Measurements from ENCODE around the gene TAS2R1. TPM values are rescaled to one million over a fixed set of nuclear protein-coding genes. Genes with fewer than 3 reads are reported as not detected.

The TAS2R1 gene, protein sequence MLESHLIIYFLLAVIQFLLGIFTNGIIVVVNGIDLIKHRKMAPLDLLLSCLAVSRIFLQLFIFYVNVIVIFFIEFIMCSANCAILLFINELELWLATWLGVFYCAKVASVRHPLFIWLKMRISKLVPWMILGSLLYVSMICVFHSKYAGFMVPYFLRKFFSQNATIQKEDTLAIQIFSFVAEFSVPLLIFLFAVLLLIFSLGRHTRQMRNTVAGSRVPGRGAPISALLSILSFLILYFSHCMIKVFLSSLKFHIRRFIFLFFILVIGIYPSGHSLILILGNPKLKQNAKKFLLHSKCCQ
- not detected in 2 replicates for total RNA-seq (2014; rRNA removed; shearing (Covaris generic))

DNA sequence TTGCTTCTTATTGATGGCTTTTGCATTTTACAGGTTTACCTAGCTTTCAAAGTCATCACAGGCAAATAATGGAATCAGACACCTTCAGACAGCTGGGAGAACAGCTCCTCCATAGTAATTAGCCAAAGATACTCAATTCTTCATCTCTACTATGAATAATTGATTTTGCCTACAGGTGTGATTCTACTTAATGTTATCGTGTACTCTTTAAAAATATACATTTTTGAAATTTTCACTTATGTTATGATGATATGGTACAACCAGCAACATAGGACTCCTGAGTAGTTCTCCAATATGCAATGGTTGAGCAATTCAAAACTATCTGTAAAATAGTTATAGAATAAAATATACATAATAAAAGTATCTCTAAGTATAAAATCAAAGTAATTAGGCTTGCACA is at the start of gene TAS2R1:
TAS2R1 (minus strand) TSS at position 101 of the 400 bp plus-strand sequence. CDS start 319 bp downstream, outside the sequence.
- DNase-seq (ENCODE audit: low read depth), result no peak

DNA sequence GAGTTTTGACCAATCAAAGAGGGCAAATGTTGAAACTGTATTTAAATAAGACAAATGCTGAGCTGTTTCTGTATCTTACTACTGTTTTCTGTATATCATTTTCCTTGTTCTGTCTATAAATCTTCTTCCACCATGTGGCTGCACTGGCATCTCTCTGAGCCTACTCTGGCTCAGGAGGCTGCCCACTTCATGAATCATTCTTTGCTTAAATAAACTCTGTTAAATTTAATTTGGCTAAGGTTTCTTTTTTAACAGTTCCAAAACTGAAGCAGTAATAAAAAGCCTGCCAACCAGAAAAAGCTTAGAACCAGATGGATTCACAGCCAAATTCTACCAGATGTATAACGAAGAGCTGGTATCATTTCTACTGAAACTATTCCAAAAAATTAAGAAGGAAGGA is 40.2 kb upstream of the TAS2R1 start:
- peak; percentile 72 for DNase-seq (ENCODE audit: low read depth)

DNA sequence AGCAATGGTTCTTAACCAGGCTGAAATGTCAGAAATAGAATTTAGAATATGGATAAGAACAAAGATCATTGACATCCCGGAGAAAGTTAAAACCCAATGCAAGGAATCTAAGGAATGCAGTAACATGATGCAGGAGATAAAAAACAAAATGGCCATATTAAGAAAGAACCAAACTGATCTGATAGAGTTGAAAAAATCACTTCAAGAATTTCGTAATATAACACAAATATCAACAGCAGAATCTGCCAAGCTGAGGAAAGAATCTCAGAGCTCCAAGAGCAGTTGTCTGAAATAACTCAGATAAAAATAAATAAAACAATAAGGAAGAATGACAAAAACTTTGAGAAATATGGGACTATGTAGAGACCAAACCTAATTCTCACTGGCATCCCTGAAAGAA is 37.8 kb upstream of the TAS2R1 start:
- DNase-seq (ENCODE audit: low read depth), result no peak

DNA sequence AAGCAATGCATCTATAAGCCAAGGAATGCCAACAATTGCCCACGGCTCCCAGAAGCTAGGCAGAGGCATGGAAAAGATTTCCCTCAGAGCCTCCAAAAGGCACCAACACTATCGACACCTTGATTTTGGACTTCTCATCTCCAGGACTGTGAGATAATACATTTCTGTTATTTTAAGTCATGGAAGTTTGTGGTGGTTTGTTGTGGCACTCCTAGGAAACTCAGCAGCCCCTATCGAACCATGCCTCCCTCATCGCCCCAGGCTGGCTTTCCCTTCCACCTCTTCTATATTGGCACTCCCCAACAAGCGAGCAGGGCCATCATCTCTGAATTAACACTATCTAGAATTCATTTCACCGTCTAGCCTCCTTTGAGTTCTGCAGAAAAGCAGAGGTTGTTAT is 33.7 kb upstream of the TAS2R1 start:
- no peak for DNase-seq (ENCODE audit: low read depth)

DNA sequence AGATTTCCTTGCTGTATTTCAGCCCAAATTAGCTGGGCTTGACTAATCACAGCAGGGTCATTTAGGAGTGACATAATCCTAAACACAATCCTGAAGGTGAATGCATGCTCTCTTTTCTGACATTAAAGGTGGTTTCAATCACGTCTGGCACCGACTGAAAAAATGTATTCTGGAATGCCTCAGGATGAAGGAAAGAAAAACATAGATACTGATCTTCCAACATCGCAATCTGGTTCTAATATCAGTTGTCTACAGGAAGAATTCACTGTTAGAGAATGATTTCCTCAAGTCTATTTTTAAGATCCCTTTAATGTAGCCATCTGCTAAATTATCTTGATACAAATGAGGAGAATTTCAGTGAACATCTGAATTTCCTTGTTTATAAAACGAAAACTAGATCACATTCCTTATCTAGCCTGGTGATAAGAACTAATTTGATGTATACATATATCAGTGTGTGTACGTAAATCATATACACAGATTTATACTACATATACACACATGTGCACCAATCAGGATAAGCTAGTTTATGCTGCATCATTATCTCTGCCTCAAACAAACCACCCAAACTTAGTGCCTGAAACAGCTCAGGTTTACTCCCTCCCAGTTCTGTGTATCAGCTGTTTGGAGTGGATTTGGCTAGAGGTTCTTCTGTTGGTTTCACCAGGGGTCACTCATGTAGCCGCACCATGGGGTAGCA is 31.3 kb upstream of the TAS2R1 start:
- DNase-seq (ENCODE audit: low read depth), result peak; percentile 44

DNA sequence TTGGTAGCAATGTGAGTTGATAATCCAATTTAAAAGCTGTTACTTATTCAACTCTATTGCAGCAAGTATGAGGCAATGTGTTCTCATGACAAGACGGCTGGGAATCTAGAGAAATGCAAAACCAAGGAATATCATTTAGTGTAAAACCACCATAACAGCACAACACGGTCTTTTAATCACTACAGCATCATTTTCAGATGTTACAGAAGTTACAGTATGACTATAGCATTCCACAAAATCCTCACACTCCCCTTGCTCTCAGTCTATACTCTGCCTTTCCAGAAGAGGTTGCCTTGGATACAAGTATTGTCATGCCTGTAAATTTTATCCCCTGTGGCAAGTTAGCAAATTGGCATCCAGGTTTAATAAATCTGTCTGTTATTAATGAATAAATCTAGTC is 28.6 kb upstream of the TAS2R1 start:
- peak; percentile 54 for DNase-seq (ENCODE audit: low read depth)

DNA sequence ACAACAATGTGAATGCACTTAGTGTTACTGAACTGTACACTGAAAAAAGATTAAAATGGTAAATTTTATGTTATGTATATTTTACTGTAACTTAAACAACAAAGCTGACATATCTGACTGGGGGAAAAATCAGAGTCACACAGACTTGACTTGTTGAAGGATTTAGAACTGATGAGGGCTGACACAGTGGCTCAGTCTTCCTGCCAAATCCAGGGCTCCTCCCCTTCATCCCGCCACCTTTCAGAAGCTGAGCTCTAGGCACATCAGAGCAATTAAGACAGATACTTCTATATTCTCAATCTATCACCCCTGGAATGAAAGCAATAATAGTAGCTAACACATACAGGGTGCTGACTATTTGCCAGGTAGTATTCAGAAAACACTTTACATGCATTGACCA is 27.7 kb upstream of the TAS2R1 start:
- no peak for DNase-seq (ENCODE audit: low read depth)

DNA sequence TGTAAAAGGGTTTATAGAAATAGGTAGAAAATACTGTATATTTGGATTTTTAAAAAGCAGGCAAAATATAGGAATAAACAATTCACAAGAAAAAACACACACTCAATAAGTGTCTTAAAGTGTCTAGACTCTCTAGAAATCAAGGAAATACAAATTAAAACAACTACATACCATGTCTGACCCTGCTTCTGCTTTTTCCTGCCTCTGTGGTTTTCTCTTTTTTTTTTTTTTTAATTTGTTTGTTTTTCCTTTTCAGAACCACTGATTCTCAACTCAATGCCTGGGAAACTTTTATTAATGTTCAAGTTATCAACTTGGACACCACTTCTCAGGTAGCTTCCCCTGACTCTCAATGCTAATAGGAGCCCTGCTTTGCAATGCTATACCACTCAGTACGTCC is 25.5 kb upstream of the TAS2R1 start:
- DNase-seq (ENCODE audit: low read depth), result peak; percentile 38

DNA sequence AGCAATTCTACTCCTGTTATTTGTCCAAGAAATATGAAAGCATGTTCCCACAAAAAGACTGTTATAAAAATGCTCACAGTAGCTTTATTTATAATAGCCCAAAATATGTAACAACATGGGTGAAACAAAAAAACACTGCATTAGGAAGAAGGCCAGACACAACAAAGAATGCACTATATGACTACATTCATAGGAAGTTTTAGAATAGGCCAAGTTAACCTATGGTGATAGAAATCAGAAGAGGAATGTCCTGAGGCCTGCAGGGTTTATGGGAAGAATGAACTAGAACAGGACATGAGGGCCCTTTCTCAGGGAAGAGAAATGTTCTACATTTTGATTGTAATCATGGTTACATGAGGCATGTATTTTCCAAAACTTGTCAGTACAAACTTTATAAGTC is 24.7 kb upstream of the TAS2R1 start:
- DNase-seq (ENCODE audit: low read depth), result no peak

DNA sequence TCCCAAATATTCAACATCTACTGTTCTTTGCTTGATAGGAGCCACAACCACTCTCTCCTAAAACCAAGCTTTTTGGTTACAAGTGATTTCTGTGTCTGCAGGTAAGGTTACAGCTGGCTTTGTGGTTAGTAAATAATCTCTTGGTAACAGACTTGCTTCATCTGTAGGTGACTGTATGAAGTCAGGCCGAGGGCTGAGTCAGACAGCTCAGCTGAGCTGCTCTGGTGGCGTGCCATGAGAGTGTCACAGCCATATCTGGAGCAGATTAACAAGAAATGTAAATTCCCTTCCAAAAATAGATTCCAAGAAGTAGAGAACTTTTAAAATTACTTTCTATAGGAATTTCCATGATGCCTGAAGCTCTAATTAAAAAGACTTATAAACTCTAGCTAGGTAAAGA is 23.7 kb upstream of the TAS2R1 start:
- DNase-seq (ENCODE audit: low read depth), result peak; percentile 94

DNA sequence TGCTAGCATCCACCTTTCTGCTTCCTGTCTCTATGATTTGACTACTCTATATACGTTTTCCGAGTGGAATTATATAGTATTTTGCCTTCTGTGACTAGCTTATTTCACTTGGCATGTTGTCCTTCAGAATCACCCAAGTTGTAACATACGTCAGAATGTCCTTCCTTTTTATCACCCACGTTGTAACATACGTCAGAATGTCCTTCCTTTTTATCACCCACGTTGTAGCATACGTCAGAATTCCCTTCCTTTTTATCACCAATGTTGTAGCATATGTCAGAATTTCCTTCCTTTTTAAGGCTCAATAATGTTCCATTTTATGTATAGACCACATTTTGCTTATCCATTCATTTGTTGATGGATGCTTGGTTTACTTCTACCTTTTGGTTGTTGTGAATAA is 22.9 kb upstream of the TAS2R1 start:
- no peak for DNase-seq (ENCODE audit: low read depth)

DNA sequence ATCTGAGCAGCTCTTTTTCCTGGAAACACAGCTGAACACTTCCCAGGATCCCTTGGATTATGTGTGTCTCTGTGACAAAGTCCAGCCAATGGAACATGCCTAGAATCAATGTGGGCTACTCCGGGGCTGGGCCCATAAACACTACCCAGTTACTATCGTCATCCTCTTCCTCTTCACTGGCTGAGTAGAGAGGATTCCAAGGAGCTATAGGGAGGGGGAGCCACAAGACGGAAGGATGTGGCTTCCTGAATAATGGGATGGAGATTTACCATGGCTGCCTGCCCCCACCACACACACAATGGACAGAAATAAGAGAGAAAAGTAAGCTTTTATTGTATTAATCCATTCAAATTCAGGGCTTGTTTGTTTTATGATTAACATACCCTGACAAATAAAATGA is 22.1 kb upstream of the TAS2R1 start:
- DNase-seq (ENCODE audit: low read depth), result no peak

DNA sequence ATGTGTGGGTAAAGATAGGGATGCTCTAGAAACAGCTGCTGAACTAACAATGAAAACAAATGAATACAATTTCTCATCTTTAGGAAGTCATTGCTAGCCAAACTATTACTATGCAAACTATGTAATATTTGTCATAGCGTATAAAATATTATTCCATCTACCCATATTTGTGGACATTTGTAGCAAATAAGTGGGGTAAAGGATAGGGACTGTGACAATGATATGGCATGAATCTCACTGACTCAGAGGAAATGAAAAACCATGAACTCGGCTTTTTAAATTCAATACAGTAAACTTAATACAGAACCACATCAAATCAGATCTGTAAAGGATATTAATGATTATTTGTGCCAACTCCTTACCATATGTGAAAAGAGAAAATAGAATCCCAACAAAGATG is 16.7 kb upstream of the TAS2R1 start:
- no peak for DNase-seq (ENCODE audit: low read depth)

DNA sequence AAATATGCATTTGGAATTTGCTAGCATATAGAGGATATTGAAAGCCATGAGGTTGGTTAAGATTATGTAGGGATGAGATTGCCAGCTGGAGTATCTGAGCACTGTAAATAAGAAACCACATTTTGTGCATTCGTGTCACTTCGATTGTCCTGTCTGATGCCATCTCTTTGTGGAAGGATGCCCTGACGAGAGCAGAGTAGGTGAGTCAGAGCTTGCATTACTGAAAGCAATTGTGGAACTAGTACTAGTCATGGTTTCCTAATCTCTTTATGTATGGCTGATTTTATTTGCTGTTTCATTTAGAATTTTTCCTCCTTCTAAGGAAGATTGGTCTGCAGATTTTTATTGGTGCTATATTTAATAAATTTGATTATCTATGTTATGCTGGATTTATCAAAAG is 14.5 kb upstream of the TAS2R1 start:
- DNase-seq (ENCODE audit: low read depth), result peak; percentile 74

DNA sequence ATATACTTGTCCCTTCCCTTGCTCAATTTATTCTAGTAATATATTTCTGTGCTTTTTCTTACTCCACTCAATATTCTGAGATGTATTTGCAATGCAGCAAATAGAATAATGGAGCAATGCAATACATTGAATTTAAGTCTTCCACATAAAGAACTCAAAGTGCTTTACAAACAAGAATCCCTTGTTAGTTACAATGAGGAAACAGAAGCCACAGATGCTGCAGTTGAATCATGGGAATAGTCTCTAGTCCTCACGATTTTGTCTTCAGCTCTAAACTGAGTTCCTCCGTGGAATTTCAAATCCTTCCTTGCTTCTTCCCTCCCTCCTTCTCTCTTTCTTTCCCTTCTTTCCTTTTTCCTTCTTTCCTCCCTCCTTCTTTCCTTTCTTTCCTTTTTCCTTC is 12.5 kb upstream of the TAS2R1 start:
- no peak for DNase-seq (ENCODE audit: low read depth)

DNA sequence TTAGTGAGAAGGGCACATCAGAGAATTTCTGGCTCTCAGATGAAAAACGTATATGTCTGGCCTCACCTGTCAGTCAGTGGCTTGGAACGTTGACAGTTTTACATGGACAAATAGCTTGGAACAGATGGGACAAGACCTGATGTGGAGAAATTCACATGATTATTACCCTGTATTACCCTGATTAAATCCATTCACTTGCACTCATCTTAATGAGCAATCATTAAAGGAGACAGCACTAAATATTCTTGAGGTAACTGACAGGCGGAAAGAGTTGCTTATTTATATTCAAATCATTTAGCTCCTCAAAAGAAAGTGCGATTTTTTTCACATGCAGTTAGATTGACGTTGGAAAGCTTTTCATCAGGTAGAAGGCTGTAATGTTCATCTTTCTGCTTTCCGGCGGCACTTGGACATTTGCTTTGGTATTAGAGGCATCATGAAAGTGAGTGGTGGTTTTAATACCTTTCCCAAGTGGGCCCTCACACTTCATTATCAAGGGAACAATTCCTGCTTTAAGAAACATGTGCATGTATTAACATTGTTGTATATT is 11.7 kb upstream of the TAS2R1 start:
- no peak for DNase-seq (ENCODE audit: low read depth)

DNA sequence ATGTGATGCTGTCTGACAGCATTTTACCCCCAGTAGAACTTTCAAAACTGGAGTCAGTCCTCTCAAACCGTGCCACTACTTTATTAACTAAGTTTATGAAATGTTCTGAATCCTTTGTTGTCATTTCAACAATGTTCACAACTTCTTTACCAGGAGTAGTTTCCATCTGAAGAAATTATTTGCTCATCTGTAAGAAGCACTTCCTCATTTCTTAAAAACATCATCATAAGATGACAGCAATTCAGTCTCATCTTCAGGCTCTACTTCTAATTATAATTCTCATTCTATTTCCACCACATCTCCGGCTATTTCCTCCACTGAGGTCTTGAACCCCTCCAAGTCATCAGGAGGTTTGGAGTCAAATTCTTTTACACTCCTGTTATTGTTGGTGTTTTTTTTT is 2.3 kb upstream of the TAS2R1 start:
- no peak for DNase-seq (ENCODE audit: low read depth)

DNA sequence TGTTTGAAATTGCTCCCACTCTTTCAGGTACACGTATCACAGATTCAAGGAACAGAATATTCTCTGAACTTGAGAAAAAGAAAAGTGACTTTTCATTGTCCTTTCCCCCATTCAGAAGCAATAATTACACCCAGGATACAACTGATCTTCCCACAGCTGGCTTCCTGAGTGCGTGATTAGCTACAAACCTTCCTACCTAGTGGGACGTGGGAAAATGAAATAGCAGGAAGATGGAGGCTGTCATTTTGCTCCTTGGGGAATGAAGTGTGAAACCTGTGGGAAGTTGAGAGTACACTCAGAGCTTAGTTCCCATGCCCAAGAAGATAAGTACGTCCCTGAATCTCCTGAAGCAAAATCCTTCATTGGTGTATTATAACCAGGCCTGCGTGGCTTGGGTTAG is 2.6 kb downstream of the TAS2R1 start:
- DNase-seq (ENCODE audit: low read depth), result no peak

DNA sequence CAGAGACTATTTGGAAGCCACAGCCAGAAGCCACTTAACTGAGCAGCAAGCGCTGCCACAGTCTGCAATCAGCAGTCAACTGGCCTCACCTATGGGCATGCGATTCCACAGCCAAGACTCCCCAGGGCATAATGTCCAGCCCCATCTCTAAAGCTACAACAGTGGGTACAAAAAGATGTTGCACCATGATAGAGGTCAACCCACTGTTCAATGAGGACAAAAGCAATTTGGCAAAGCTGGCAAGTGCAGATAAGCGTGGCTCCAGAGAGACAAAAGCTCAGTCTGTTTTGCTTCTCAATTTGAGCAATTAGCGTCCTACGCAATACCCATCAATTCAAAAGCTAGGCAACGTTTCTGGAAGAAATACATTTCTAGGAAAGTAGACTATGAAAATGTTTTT is 3.2 kb downstream of the TAS2R1 start:
- DNase-seq (ENCODE audit: low read depth), result no peak

DNA sequence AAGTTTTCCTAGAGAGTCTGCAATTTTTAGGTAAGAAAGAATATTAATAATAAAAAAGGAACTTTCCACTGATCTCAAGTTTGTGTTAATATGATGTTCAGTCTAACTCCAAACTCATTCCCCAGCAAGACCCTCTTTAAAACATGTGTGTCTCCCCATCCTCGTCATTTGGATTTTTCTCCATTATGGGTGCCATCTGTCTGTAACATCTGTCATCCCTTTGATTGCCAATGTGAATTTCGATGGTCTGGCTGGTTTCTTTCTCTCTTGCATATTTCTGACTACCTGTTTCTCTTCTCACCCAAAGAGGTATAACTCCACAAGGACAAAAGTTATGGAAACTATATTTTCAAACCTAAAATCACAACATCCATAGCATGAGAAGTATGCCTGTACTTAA is 4.4 kb downstream of the TAS2R1 start:
- no peak for DNase-seq (ENCODE audit: low read depth)

DNA sequence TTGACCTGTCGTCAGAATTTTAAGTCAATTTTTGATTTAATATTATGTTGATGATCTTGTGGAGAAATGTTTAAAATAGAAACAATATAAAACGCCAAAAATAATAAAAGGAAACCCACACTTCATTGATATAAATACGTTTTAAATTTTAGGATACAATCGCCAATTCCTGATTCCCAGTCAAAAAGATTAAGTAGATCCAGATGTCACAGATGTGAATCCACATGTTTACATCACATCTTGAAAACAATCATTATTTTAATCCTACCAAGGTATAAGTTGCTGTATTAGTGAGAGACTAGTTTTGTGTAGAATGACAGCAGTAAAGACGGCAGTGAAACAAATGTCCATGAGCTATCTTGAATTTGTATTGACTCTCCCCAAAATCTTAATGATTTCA is 4.9 kb downstream of the TAS2R1 start:
- no peak for DNase-seq (ENCODE audit: low read depth)

DNA sequence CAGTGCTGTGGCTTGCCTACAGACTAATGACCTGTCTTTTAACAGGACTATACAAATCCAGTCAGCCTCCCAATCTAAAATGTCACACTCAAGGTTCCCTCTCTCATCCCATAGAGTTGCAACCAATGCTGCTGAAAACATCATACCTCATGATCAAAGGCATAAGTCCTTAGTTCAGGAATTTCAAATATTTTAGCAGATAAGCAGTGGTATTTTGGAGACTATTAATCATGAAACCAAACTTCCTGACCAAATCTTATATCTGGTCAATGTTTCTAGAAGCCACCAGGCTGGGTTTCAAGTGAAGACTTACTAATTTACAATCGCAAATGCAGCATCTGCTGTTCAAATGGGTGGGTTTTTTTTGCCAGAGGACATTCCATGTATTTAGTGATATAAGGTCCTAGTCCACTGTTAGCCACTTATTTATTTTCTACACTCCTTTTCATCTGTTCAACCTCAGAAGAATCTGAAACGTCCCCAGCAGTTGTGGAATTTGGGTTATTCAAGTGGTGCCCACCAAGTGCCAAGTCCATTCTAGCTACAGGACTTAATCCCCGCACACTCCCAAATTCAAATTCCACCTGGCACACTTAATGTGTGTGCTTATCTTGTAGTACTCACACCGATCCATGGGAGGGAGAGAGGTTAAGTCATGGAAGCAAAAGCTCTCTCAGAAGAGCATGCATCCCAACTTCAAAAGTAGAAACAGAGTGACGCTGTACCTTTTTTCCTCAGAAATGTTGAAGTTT is 5.8 kb downstream of the TAS2R1 start:
- peak; percentile 63 for DNase-seq (ENCODE audit: low read depth)

DNA sequence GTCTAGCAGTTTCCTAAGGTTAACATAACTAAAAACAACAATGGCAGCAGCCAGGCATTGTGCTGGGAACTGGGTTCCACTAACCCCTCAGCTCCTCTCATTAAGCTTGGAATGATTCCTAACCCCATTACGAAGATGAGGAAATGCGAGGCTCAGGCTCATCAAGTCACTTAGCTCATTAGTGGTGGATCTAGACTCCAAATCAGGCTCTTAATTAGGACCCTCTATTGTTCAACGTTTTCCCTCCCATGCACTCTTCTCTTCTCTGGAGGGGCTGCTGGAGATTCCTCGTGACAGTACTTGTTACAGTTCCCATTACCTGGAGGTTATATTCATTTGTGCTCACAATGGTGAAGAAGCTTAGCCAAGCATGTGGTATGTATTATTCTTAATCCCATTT is 6.5 kb downstream of the TAS2R1 start:
- no peak for DNase-seq (ENCODE audit: low read depth)

Data from M059J (cell line).